ENCODE results near the gene HAP1.

- TF ChIP-seq CTCF (IDR thresholded peaks at IDR 0.05) (no peak), POLR2A (IDR thresholded peaks at IDR 0.05) (no peak)
These were observed 56.0 kb downstream of the HAP1 start for GRCh38 chr17:41678411-41678906.

All from heart left ventricle (tissue), 13 donors.